Esophagus squamous epithelium (tissue), 4 donors: ENCODE data around the gene CACNG1.

Experiments used
- CTCF ChIP-seq, 6 experiments: fragments of 450-650 bp in 4 of 6; fragments of 200-600 bp in 2 of 6; sonication (generic) in 2 of 6; IDR thresholded peaks; one replicate each; pipeline ENCODE4 v1.5.1; 2016 to 2019; ENCODE audit warnings: antibody characterized with exemption in 6 of 6, mild to moderate bottlenecking in 4 of 6, moderate library complexity in 4 of 6
- POLR2A ChIP-seq, 4 donors: fragments of 450-650 bp; IDR thresholded peaks; one replicate each; pipeline ENCODE4 v1.6.1; 2017; ENCODE audit warnings: antibody characterized with exemption in 4 of 4, mild to moderate bottlenecking in 4 of 4, moderate library complexity in 3 of 4

GRCh38 chr17:67020293-67020766 is 24.0 kb upstream of the CACNG1 start:
- TF ChIP-seq POLR2A (IDR thresholded peaks at IDR 0.05), result no peak
- TF ChIP-seq CTCF (IDR thresholded peaks at IDR 0.05), result no peak
